GM21360 (cell line): ENCODE results near the gene ZSWIM9.

Experiments
- ATAC-seq: cut with Tn5 transposase; IDR thresholded peaks from one replicate; pipeline ENCODE4 v1.9.1; 2021; ENCODE audit warnings: mild to moderate bottlenecking, moderate library complexity; ENCODE audit not compliant: unreplicated experiment

The ZSWIM9 gene

GRCh38 chr19:48174445-48175030 lies 4.1 kb downstream of the ZSWIM9 start:
- ATAC-seq = no peak

GRCh38 chr19:48175578-48175977 lies 5.1 kb downstream of the ZSWIM9 start:
- no peak for ATAC-seq

GRCh38 chr19:48176226-48176625 lies 5.7 kb downstream of the ZSWIM9 start:
- ATAC-seq = no peak

- no peak for ATAC-seq
These were observed 11.0 kb downstream of the ZSWIM9 start for GRCh38 chr19:48181505-48181904.

GRCh38 chr19:48182434-48182833 lies 12.0 kb downstream of the ZSWIM9 start:
- no peak for ATAC-seq

- no peak for ATAC-seq
These were observed 12.9 kb downstream of the ZSWIM9 start for GRCh38 chr19:48183356-48183755.

GRCh38 chr19:48186015-48186414 lies 15.5 kb downstream of the ZSWIM9 start:
- no peak for ATAC-seq

- no peak for ATAC-seq
These were observed 16.1 kb downstream of the ZSWIM9 start for GRCh38 chr19:48186541-48186991.

- ATAC-seq = no peak
These were observed 19.9 kb downstream of the ZSWIM9 start for GRCh38 chr19:48190288-48190884.

- ATAC-seq = no peak
These were observed 20.4 kb downstream of the ZSWIM9 start for GRCh38 chr19:48190885-48191284.

GRCh38 chr19:48192750-48193149 lies 22.3 kb downstream of the ZSWIM9 start:
- ATAC-seq = no peak

GRCh38 chr19:48194041-48194843 lies 23.8 kb downstream of the ZSWIM9 start:
- no peak for ATAC-seq

GRCh38 chr19:48194844-48195830 lies 24.7 kb downstream of the ZSWIM9 start:
- ATAC-seq = no peak

- ATAC-seq = no peak
These were observed 25.9 kb downstream of the ZSWIM9 start for GRCh38 chr19:48196321-48196763.

- no peak for ATAC-seq
These were observed 26.6 kb downstream of the ZSWIM9 start for GRCh38 chr19:48196933-48197665.

- no peak for ATAC-seq
These were observed 32.8 kb downstream of the ZSWIM9 start for GRCh38 chr19:48203222-48203793.

GRCh38 chr19:48203794-48204628 lies 33.5 kb downstream of the ZSWIM9 start:
- peak; percentile 83 for ATAC-seq

- no peak for ATAC-seq
These were observed 36.1 kb downstream of the ZSWIM9 start for GRCh38 chr19:48206397-48207093.
